ENCODE measurements around the gene MARCHF9. TPM values are rescaled to one million over a fixed set of nuclear protein-coding genes. Genes with fewer than 3 reads are reported as not detected.
"Not testable (repeated sequence)": the region's sequence is repeated elsewhere in the genome, so short reads cannot be mapped to it uniquely, and the experiment has no call there.

MARCHF9 gene
- total RNA-seq, 2 experiments from 2014 or later = 23.6 to 24.4 TPM

DNA sequence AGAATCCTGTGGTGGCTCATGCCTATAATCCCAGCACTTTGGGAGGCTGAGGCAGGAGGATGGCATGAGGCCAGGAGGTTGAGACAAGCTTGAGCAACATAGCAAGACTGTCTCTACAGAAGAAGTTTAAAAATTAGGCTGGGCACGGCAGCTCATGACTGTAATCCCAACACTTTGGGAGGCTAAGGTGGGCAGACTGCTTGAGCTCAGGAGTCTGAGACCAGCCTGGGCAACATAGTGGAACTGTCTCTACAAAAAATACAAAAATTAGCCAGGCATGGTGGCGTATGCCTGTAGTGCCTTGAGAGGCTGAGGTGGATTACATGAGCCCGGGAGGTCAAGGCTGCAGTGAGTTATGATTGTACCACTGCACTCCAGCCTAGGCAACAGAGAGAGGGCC is 13.0 kb downstream of the MARCHF9 start:
- Mint-ChIP-seq H3K4me1 (ENCODE audit: low read depth) (peaks cover 44% of the 10 kb centered on the region), H3K4me3 (no peak overlapping the region), H3K9me3 (ENCODE audit: insufficient read depth) (no peaks in the 10 kb centered on the region), H3K36me3 (ENCODE audit: low read depth) (peaks cover 20% of the 10 kb centered on the region), H3K27ac (no peak overlapping the region), H3K27me3 (ENCODE audit: low read depth) (peaks cover 12% of the 10 kb centered on the region)
- DNase-seq (no peak), ATAC-seq (no peak)
- CTCF ChIA-PET = interaction anchor here (1.0 to 5.4 kb wide), 5 partner anchors 8 to 136 kb away, joined by 3 to 72 read pairs (median 10); partner anchors contain the start of gene MARCHF9
- POLR2A ChIA-PET = interaction anchor here (1.7 to 1.8 kb wide), 2 partner anchors 8 to 11 kb away, joined by 5 read pairs; no protein-coding TSS in a partner anchor

DNA sequence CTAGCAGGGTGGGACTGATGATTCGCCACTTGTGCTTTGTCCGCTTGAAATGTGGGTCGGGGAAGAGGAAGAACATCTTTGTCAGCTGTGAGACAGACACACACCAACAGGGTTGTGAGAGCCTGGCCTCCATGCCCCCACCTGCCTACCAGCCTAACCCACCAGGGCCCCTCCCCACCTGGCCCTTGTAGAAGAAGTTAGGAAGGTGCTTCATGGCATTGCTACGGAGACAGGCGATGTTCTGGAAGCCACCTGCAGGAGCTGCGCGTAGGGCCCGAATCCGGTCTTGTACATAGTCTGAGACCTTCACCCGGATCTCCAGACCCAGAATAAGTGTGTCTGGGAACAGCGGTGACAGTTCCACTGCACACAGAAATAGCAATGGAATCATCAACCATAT is 14.7 kb downstream of the MARCHF9 start:
- DNase-seq = no peak
- Mint-ChIP-seq H3K36me3 (ENCODE audit: low read depth) (peaks cover 24% of the 10 kb centered on the region), H3K9me3 (ENCODE audit: insufficient read depth) (no peaks in the 10 kb centered on the region), H3K27me3 (ENCODE audit: low read depth) (peaks cover 9% of the 10 kb centered on the region), H3K27ac (no peak overlapping the region), H3K4me3 (no peak overlapping the region), H3K4me1 (ENCODE audit: low read depth) (peaks cover 44% of the 10 kb centered on the region)
- ChIA-PET CTCF (interaction anchor here (1.1 to 5.4 kb wide), 2 partner anchors 10 to 13 kb away, joined by 3 to 72 read pairs; partner anchors contain the start of gene MARCHF9), POLR2A (no interaction called here)
- ATAC-seq = no peak

DNA sequence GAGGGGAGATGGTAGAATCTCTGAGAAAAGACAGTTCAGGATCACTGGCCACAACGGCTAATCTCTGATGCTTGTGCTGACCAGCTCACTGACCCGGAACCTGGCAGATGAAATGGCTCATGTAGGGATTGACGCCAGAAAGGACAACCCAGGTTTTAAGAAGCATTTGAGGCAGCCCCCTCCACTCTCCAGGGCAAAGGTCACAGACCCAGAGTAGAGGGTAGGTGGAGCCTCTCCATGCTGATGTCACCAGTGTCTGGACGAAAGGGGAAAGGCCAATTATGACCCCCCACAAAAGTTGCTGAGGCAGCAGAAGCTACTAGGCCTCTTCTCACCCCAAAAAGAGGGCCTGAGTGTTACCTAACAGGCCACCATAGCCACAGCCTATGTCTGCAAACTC is 15.8 kb downstream of the MARCHF9 start:
- H3K27ac Mint-ChIP-seq = peak overlapping the region; percentile 61
- no peak for ATAC-seq
- no peaks in the 10 kb centered on the region for H3K9me3 Mint-ChIP-seq (ENCODE audit: insufficient read depth)
- peaks cover 25% of the 10 kb centered on the region for H3K36me3 Mint-ChIP-seq (ENCODE audit: low read depth)
- peaks cover 33% of the 10 kb centered on the region for H3K4me1 Mint-ChIP-seq (ENCODE audit: low read depth)
- ChIA-PET CTCF (interaction anchor here (1.0 to 1.1 kb wide), 2 partner anchors 11 to 14 kb away, joined by 3 read pairs; no protein-coding TSS in a partner anchor), POLR2A (no interaction called here)
- no peak for DNase-seq
- H3K4me3 Mint-ChIP-seq = peak overlapping the region; percentile 39
- peaks cover 7% of the 10 kb centered on the region for H3K27me3 Mint-ChIP-seq (ENCODE audit: low read depth)

DNA sequence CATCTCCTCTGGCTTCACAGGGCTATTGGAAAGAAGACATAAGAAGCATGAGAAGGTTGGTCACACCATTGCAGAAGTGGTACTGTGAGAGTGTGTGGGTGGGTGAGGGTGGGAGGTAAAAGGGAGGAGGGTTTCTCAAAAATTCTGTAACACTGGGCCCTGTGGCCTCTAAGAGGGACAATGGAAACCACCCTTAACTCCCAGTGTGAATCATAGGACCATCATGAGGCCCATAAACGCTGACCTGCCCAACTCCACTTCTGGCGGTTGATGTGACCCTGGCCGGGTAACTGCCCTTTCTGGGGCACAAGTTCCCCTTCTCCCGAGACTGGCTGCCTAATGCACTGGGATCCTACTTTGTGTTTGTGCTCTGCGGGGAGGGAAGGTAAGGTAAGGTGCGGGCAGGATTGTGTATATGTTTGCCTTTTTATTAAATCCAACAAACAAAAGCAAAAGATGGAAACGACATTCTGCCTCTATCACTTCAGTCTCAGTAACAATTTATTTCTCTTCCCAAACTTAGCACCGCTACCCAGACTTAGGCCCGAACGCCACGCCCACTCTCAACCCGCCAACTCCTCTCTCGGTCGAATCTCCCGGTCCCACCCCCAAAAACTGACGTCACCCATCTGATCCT is 16.5 kb downstream of the MARCHF9 start:
- peak; percentile 75 for ATAC-seq
- H3K36me3 Mint-ChIP-seq (ENCODE audit: low read depth) = peaks cover 27% of the 10 kb centered on the region
- ChIA-PET CTCF (interaction anchor here (0.9 to 1.5 kb wide), 6 partner anchors 10 to 15 kb away, joined by 3 to 13 read pairs (median 7); partner anchors contain the start of gene TSFM), POLR2A (interaction anchor here (0.6 to 1.3 kb wide), 3 partner anchors 9 to 99 kb away, joined by 3 to 5 read pairs (median 5); partner anchors contain the start of gene TSFM)
- peak overlapping the region; percentile 97 for H3K4me3 Mint-ChIP-seq
- H3K4me1 Mint-ChIP-seq (ENCODE audit: low read depth) = peaks cover 27% of the 10 kb centered on the region
- peak overlapping the region; percentile 98 for H3K27ac Mint-ChIP-seq
- DNase-seq = peak; percentile 91
- peaks cover 4% of the 10 kb centered on the region for H3K27me3 Mint-ChIP-seq (ENCODE audit: low read depth)
- H3K9me3 Mint-ChIP-seq (ENCODE audit: insufficient read depth) = no peaks in the 10 kb centered on the region

DNA sequence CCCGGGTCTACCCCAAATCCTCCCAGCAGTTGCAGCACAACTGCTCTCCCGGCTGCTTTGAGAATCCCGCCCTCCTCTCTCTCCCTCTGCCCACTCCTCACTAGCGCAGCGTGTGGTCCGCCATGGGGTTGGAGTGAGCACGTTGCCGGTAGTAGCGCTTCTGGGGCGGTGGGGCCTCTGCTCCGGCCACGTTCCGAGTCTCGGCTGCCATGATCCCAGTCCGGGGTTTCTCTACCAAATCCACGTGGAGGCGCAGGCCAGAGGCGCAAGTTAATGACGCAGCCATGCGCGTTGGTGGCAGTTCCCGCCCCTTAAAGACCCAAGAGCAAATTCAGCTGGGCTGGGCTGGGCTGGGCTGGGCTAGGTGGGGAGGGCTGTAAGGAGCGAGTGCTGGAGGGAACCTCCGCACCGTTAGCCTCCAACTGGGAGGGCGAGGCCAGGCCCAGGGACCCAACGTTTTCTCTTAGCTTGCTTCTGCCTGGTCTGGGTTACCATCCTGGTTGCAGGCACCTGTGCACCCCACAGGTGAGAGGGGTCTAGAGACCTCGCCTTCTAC is 17.0 kb downstream of the MARCHF9 start, which contains the start of gene METTL1:
METTL1 (minus strand) TSS at position 233 of the 556 bp plus-strand sequence; CDS start at position 211, 22 bp downstream.
- ChIA-PET CTCF (interaction anchor here (0.9 to 1.5 kb wide), 6 partner anchors 9 to 31 kb away, joined by 3 to 13 read pairs (median 7); partner anchors contain the start of gene TSFM), POLR2A (interaction anchor here (0.6 to 1.3 kb wide), 5 partner anchors 9 to 98 kb away, joined by 3 to 6 read pairs (median 5); partner anchors contain the start of gene TSFM)
- Mint-ChIP-seq H3K27me3 (ENCODE audit: low read depth) (no peaks in the 10 kb centered on the region), H3K27ac (peak within 1 kb of the TSS; percentile 98), H3K9me3 (ENCODE audit: insufficient read depth) (no peaks in the 10 kb centered on the region), H3K4me3 (peak within 1 kb of the TSS; percentile 97), H3K4me1 (ENCODE audit: low read depth) (peaks cover 21% of the 10 kb centered on the region), H3K36me3 (ENCODE audit: low read depth) (peaks cover 25% of the 10 kb centered on the region)
- peak; percentile 91 for ATAC-seq
- DNase-seq = peak; percentile 96

DNA sequence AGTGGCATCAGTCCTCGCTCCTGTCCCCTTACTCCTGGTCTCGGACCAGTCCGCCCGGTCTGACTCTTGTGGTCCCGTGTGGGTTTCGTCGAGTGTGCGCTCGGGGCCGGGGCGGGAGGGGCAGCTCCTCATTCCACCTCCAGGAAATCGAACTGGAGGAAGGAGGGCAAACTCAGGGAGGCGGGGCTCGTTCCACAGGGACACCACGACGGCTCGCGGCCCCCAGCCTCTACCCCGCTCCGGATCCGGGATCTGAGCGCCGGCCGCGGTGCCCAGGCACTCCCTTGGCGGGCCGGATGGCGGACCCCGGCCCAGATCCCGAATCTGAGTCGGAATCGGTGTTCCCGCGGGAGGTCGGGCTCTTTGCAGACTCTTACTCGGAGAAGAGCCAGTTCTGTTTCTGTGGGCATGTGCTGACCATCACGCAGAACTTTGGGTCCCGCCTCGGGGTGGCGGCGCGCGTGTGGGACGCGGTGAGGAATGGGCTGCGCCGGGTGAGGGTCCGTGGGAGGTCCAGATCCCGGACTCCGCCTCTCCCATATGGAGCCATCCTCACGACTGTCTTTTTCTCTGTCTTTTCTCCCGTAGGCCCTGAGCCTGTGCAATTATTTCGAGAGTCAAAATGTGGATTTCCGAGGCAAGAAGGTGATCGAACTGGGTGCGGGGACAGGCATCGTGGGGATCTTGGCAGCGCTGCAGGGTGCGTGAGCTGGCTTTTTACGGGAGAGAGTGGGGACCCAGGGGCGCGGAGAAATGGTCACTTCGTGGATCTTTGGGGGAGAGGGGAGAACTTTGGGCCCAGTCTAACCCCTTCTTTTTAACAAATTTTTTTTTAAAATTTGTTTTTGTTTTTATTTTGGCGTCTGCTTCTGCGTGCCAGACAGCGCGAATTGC is 17.8 kb downstream of the MARCHF9 start, which contains the start of gene EEF1AKMT3:
EEF1AKMT3 (plus strand) TSS at position 186 of the 894 bp plus-strand sequence; CDS start at position 297, 111 bp downstream.
- Mint-ChIP-seq H3K4me3 (peak within 1 kb of the TSS; percentile 97), H3K27ac (peak within 1 kb of the TSS; percentile 98), H3K9me3 (ENCODE audit: insufficient read depth) (no peaks in the 10 kb centered on the region), H3K4me1 (ENCODE audit: low read depth) (peaks cover 21% of the 10 kb centered on the region), H3K36me3 (ENCODE audit: low read depth) (peaks cover 25% of the 10 kb centered on the region), H3K27me3 (ENCODE audit: low read depth) (no peaks in the 10 kb centered on the region)
- DNase-seq (peak; percentile 55), ATAC-seq (peak; percentile 50)
- ChIA-PET POLR2A (interaction anchor here (0.7 to 1.3 kb wide), 4 partner anchors 8 to 16 kb away, joined by 3 to 6 read pairs (median 5); partner anchors contain the start of gene TSFM), CTCF (interaction anchor here (0.9 to 1.5 kb wide), 8 partner anchors 9 to 31 kb away, joined by 3 to 13 read pairs (median 4); partner anchors contain the start of gene TSFM)

DNA sequence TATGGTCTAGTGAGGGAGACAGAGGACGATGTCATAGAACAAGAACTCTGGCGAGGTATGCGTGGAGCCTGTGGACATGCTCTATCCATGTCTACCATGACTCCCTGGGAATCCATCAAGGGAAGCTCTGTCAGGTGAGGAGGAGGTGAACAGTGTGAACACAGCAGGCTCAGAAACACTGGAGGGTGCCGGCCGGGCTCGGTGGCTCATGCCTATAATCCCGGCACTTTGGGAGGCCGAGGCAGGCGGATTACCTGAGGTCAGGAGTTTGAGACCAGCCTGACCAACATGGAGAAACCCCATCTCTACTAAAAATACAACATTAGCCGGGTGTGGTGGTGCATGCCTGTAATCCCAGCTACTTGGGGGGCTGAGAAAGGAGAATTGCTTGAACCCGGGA is 19.7 kb downstream of the MARCHF9 start:
- CTCF ChIA-PET = interaction anchor here (0.9 to 1.9 kb wide), 3 partner anchors 15 to 130 kb away, joined by 4 to 5 read pairs (median 5); no protein-coding TSS in a partner anchor
- Mint-ChIP-seq H3K36me3 (ENCODE audit: low read depth) (peaks cover 19% of the 10 kb centered on the region), H3K4me1 (ENCODE audit: low read depth) (peaks cover 27% of the 10 kb centered on the region)
- ATAC-seq; H3K4me3 Mint-ChIP-seq; H3K9me3 Mint-ChIP-seq (ENCODE audit: insufficient read depth); DNase-seq; H3K27ac Mint-ChIP-seq; POLR2A ChIA-PET; H3K27me3 Mint-ChIP-seq (ENCODE audit: low read depth): not testable (repeated sequence)

DNA sequence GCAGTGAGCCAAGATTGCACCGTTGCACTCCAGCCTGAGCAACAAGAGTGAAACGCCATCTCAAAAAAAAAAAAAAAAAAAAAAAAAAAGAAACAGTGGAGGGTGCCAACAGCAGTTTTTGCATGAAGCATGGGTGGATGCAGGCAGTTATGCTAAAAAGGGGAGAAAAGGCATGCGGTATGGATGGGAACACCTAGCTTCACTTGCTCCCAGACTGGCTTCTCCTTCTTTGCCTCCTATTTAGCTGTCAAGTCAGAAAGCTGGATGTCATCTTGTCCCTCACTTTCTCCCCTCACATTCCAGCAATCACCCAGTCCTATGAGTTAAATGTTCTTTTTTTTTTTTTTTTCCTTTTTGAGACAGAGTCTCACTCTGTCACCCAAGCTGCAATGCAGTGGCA is 20.1 kb downstream of the MARCHF9 start:
- H3K4me1 Mint-ChIP-seq (ENCODE audit: low read depth) = peaks cover 29% of the 10 kb centered on the region
- DNase-seq (no peak), ATAC-seq (no peak)
- ChIA-PET CTCF (interaction anchor here (0.7 to 1.9 kb wide), 3 partner anchors 18 to 163 kb away, joined by 3 to 5 read pairs (median 5); no protein-coding TSS in a partner anchor), POLR2A (no interaction called here)
- peaks cover 15% of the 10 kb centered on the region for H3K36me3 Mint-ChIP-seq (ENCODE audit: low read depth)
- no peak overlapping the region for H3K4me3 Mint-ChIP-seq
- no peaks in the 10 kb centered on the region for H3K27me3 Mint-ChIP-seq (ENCODE audit: low read depth)
- H3K9me3 Mint-ChIP-seq (ENCODE audit: insufficient read depth) = no peaks in the 10 kb centered on the region
- no peak overlapping the region for H3K27ac Mint-ChIP-seq

DNA sequence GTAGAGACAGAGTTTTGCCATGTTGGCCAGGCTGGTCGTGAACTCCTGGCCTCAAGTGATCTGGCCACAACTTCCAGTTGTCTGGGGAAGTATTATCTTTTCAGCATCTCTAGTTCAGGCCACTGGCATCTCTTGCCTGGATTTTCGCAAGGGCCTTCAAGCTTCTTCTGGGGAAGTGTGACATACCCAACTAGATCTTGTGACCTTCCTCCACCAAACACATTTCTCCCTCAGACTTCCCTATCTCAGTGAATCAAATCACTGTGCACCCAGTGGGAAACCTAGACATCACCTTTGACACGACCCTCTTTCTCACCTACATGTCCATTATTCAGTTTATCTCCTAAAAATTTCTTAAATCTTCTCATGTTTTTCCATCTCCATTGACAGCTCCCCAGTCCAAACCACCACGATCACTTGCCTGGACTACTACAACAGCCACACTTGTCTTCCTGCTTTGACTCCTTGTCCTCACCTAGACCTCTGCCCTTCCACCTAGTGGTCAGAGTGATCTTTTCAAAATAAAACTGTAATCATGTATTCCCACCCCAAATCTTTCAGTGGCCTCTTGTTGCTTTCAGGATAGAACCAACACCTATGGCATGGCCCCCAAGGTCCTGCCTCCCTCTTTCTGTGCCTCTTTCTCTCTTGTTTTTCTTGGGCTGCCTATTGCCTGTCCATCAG is 20.8 kb downstream of the MARCHF9 start:
- ChIA-PET POLR2A (no interaction called here), CTCF (interaction anchor here (0.7 to 1.9 kb wide), 3 partner anchors 128 to 162 kb away, joined by 3 to 5 read pairs (median 3); no protein-coding TSS in a partner anchor)
- no peak overlapping the region for H3K4me3 Mint-ChIP-seq
- no peak for ATAC-seq
- no peaks in the 10 kb centered on the region for H3K9me3 Mint-ChIP-seq (ENCODE audit: insufficient read depth)
- H3K4me1 Mint-ChIP-seq (ENCODE audit: low read depth) = peaks cover 30% of the 10 kb centered on the region
- peaks cover 10% of the 10 kb centered on the region for H3K36me3 Mint-ChIP-seq (ENCODE audit: low read depth)
- no peak for DNase-seq
- H3K27ac Mint-ChIP-seq = no peak overlapping the region
- H3K27me3 Mint-ChIP-seq (ENCODE audit: low read depth) = no peaks in the 10 kb centered on the region

DNA sequence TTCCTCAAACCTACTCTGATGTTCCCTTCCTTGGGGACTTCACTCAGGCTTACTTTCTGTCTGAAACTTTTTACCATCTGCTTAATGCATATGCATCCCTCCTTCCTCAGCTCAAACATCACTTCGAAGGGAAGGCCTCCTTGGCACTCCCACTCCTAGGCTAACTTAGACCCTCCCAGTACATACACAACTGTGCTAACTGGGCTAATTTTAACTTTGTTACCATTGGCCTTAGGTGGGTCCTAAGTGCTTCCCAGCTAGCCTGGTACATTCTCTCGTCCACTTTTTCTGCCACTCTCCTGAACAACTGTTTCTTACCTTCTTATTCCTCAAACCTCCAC is 21.3 kb downstream of the MARCHF9 start:
- Mint-ChIP-seq H3K36me3 (ENCODE audit: low read depth) (peaks cover 9% of the 10 kb centered on the region), H3K9me3 (ENCODE audit: insufficient read depth) (no peaks in the 10 kb centered on the region), H3K27ac (no peak overlapping the region), H3K27me3 (ENCODE audit: low read depth) (no peaks in the 10 kb centered on the region), H3K4me3 (no peak overlapping the region), H3K4me1 (ENCODE audit: low read depth) (peaks cover 32% of the 10 kb centered on the region)
- ATAC-seq (no peak), DNase-seq (no peak)
- POLR2A ChIA-PET = no interaction called here
- CTCF ChIA-PET = interaction anchor here (1.1 to 1.9 kb wide), 2 partner anchors 128 to 129 kb away, joined by 3 to 5 read pairs; no protein-coding TSS in a partner anchor

All from activated CD8-positive, alpha-beta T cell treated with anti-CD3 and anti-CD28 coated beads, Interleukin-2, amount 10 ng/mL, durations not matched to agents 7 days and 5 days (primary cell).